ENCODE results near the gene NSUN4. TPM values are rescaled to one million over a fixed set of nuclear protein-coding genes. Genes with fewer than 3 reads are reported as not detected.
A peak's percentile ranks its signal among the peaks of the same experiment; 100 is the strongest.
"Not testable (repeated sequence)": the region's sequence is repeated elsewhere in the genome, so short reads cannot be mapped to it uniquely, and the experiment has no call there.

Gene NSUN4
- total and polyA plus RNA-seq, 9 of the 15 experiments (the other 6 are each of a cell fraction or from before 2014, with no cell fraction given): 33.4 to 60.2 (median 46.3) TPM

DNA sequence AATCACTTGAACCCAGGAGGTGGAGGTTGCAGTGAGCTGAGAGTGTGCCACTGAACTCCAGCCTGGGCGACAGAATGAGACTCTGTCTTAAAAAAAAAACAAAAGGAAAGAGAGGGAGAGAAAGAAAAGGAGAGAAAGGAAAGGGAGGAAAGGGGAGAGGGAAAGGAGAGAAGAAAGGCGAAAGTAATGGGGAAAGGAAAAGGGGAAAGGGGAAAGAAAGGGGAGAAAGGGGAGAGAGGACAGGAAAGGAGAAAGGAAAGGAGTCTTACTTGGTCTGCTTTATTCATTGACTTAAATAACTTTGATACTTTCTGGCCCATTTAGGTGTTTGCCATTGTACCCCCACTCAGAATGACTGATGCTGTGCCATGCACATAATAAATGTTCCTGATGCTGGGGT lies 11.8 kb downstream of the NSUN4 start (continued):
- TF ChIP-seq, protein P1, sequence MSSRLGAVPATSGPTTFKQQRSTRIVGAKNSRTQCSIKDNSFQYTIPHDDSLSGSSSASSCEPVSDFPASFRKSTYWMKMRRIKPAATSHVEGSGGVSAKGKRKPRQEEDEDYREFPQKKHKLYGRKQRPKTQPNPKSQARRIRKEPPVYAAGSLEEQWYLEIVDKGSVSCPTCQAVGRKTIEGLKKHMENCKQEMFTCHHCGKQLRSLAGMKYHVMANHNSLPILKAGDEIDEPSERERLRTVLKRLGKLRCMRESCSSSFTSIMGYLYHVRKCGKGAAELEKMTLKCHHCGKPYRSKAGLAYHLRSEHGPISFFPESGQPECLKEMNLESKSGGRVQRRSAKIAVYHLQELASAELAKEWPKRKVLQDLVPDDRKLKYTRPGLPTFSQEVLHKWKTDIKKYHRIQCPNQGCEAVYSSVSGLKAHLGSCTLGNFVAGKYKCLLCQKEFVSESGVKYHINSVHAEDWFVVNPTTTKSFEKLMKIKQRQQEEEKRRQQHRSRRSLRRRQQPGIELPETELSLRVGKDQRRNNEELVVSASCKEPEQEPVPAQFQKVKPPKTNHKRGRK (tag; IDR thresholded peaks at IDR 0.05): peak; percentile 16; the same call in 1 of the 2 replicates
- no peak for TF ChIP-seq KDM5B (IDR thresholded peaks at IDR 0.05; ENCODE audit: insufficient replicate concordance, low read depth, low read length)
- no peak for TF ChIP-seq FOXO4 (CRISPR knock-in tag; IDR thresholded peaks at IDR 0.05)
- TF ChIP-seq PCBP1 (IDR thresholded peaks at IDR 0.05; ENCODE audit: low read depth, low read length, poor library complexity, severe bottlenecking): no peak

GRCh38 chr1:46355920-46356319 lies 15.3 kb downstream of the NSUN4 start:
- H3K27me3 ChIP-seq (ENCODE audit: control insufficient read depth in 2 of 2, insufficient read depth in 2 of 2, low read length in 2 of 2); H3K9me3 ChIP-seq (replicated peaks; ENCODE audit: control insufficient read depth, insufficient read depth, low read depth, low read length); H3K4me2 ChIP-seq (ENCODE audit: insufficient read depth, low read length); FAIRE-seq; H3K4me1 ChIP-seq (replicated peaks in 1 of 2; ENCODE audit: control insufficient read depth in 2 of 2, insufficient read depth in 2 of 2, low read length in 2 of 2); H2AFZ ChIP-seq (ENCODE audit: low read depth, low read length); H3K9ac ChIP-seq (ENCODE audit: insufficient read depth in 1 of 2, low read depth in 2 of 2, low read length in 2 of 2); BruUV-seq (replicated peaks); H3K27ac ChIP-seq (ENCODE audit: extremely low read depth, low read depth, low read length); H3K9me1 ChIP-seq (ENCODE audit: control insufficient read depth, insufficient read depth, low read length); H3K79me2 ChIP-seq (ENCODE audit: control insufficient read depth, insufficient read depth, low read length); ATAC-seq; intact Hi-C loops (cut with micrococcal nuclease); DNase-seq (ENCODE audit: extremely low read depth in 1 of 4, low spot score in 3 of 4); in situ Hi-C loops (cut with MboI); H4K20me1 ChIP-seq (replicated peaks; ENCODE audit: control insufficient read depth, insufficient read depth, low read length); H3K4me3 ChIP-seq; CTCF ChIA-PET (ENCODE audit: low intra/inter-chr PET ratio): not testable (repeated sequence)
- peaks cover 81% of the 10 kb centered on the region for H3K36me3 ChIP-seq (ENCODE audit: control insufficient read depth, insufficient read depth, low read length)
- POLR2A ChIA-PET: interaction anchor here (1.2 to 2.7 kb wide), 5 partner anchors 8 to 14 kb away, joined by 3 to 15 read pairs (median 3); no protein-coding TSS in a partner anchor
- 97% methylated on average over 3 of the region's 5 CpGs for WGBS (ENCODE audit: insufficient coverage, low coverage, missing lambda C conversion rate)
